ENCODE results near the gene SAPCD1. TPM values are rescaled to one million over a fixed set of nuclear protein-coding genes. Genes with fewer than 3 reads are reported as not detected.

The SAPCD1 gene
- total and polyA plus RNA-seq, 2 experiments from 2014 or later = 1.3 to 2.5 TPM

GRCh38 chr6:31732029-31732428 lies 30.4 kb upstream of the SAPCD1 start:
- Histone ChIP-seq H3K36me3 (ENCODE audit: low read depth) (peaks cover 36% of the 10 kb centered on the region), H2AFZ (no peak overlapping the region), H3F3A (ENCODE audit: insufficient read depth) (peaks cover 54% of the 10 kb centered on the region), H3K9ac (no peak overlapping the region), H3K9me3 (ENCODE audit: low read depth) (no peaks in the 10 kb centered on the region), H3K9me2 (ENCODE audit: insufficient read depth) (no peaks in the 10 kb centered on the region), H3K79me2 (ENCODE audit: insufficient read depth) (peaks cover 52% of the 10 kb centered on the region), H4K20me1 (ENCODE audit: insufficient read depth) (no peaks in the 10 kb centered on the region), H3K4me3 (no peak overlapping the region), H3K4me1 (ENCODE audit: insufficient read depth) (peaks cover 24% of the 10 kb centered on the region), H3K27me3 (replicated peaks; ENCODE audit: insufficient read depth) (no peaks in the 10 kb centered on the region), H3K4me2 (ENCODE audit: unreplicated experiment) (no peak overlapping the region), H3K27ac (no peak overlapping the region)
- DNase-seq = no peak
- in situ Hi-C loops (cut with MboI) = no loop called here
- no peak for TF ChIP-seq EZH2phosphoT487 (IDR thresholded peaks at IDR 0.05; ENCODE audit: insufficient read depth, low read depth)
- no peak for TF ChIP-seq EZH2 (IDR thresholded peaks at IDR 0.05; ENCODE audit: insufficient read depth, poor library complexity, severe bottlenecking)
- WGBS, 2 experiments (ENCODE audit: low coverage in 1 of 2, low lambda C conversion rate in 2 of 2, missing lambda C conversion rate in 2 of 2) = 79 to 88% methylated on average over 3 of the region's 3 CpGs

GRCh38 chr6:31733734-31734133 lies 28.7 kb upstream of the SAPCD1 start:
- no peak for DNase-seq
- Histone ChIP-seq H3F3A (ENCODE audit: insufficient read depth) (peaks cover 67% of the 10 kb centered on the region), H3K27ac (peak overlapping the region; percentile 87), H3K27me3 (replicated peaks; ENCODE audit: insufficient read depth) (no peaks in the 10 kb centered on the region), H3K36me3 (ENCODE audit: low read depth) (peaks cover 33% of the 10 kb centered on the region), H3K4me2 (ENCODE audit: unreplicated experiment) (peak overlapping the region; percentile 98), H3K79me2 (ENCODE audit: insufficient read depth) (peaks cover 58% of the 10 kb centered on the region), H4K20me1 (ENCODE audit: insufficient read depth) (no peaks in the 10 kb centered on the region), H3K9me3 (ENCODE audit: low read depth) (no peaks in the 10 kb centered on the region), H3K4me1 (ENCODE audit: insufficient read depth) (peaks cover 41% of the 10 kb centered on the region), H3K4me3 (peak overlapping the region; percentile 100), H2AFZ (no peak overlapping the region), H3K9me2 (ENCODE audit: insufficient read depth) (no peaks in the 10 kb centered on the region), H3K9ac (peak overlapping the region; percentile 95)
- no peak for TF ChIP-seq EZH2 (IDR thresholded peaks at IDR 0.05; ENCODE audit: insufficient read depth, poor library complexity, severe bottlenecking)
- WGBS, 2 experiments (ENCODE audit: low coverage in 1 of 2, low lambda C conversion rate in 2 of 2, missing lambda C conversion rate in 2 of 2) = 64% methylated on average over 4 of the region's 4 CpGs
- in situ Hi-C loops (cut with MboI) = no loop called here

- DNase-seq = no peak
- Histone ChIP-seq H3K27me3 (replicated peaks; ENCODE audit: insufficient read depth) (no peaks in the 10 kb centered on the region), H4K20me1 (ENCODE audit: insufficient read depth) (no peaks in the 10 kb centered on the region), H3K79me2 (ENCODE audit: insufficient read depth) (peaks cover 58% of the 10 kb centered on the region), H3K9me3 (ENCODE audit: low read depth) (no peaks in the 10 kb centered on the region), H3K9ac (peak overlapping the region; percentile 95), H3K9me2 (ENCODE audit: insufficient read depth) (no peaks in the 10 kb centered on the region), H2AFZ (0 out of 2 replicates have a peak overlapping the region, but pooled peaks have one; percentile 41), H3K36me3 (ENCODE audit: low read depth) (peaks cover 33% of the 10 kb centered on the region), H3F3A (ENCODE audit: insufficient read depth) (peaks cover 71% of the 10 kb centered on the region), H3K4me2 (ENCODE audit: unreplicated experiment) (peak overlapping the region; percentile 98), H3K4me1 (ENCODE audit: insufficient read depth) (peaks cover 44% of the 10 kb centered on the region), H3K4me3 (peak overlapping the region; percentile 100), H3K27ac (peak overlapping the region; percentile 87)
- no peak for TF ChIP-seq EZH2phosphoT487 (IDR thresholded peaks at IDR 0.05; ENCODE audit: insufficient read depth, low read depth)
- no peak for TF ChIP-seq EZH2 (IDR thresholded peaks at IDR 0.05; ENCODE audit: insufficient read depth, poor library complexity, severe bottlenecking)
- in situ Hi-C loops (cut with MboI) = no loop called here
- 0% methylated on average over 1 to 2 of the region's 2 CpGs for WGBS, 2 experiments (ENCODE audit: low coverage in 1 of 2, low lambda C conversion rate in 2 of 2, missing lambda C conversion rate in 2 of 2)
Measured at GRCh38 chr6:31734247-31734820, 28.1 kb upstream of the SAPCD1 start.

GRCh38 chr6:31734821-31735406 lies 27.5 kb upstream of the SAPCD1 start:
- H3K9ac ChIP-seq = peak overlapping the region; percentile 95
- peaks cover 58% of the 10 kb centered on the region for H3K79me2 ChIP-seq (ENCODE audit: insufficient read depth)
- H3K27ac ChIP-seq = peak overlapping the region; percentile 87
- H3F3A ChIP-seq (ENCODE audit: insufficient read depth) = peaks cover 72% of the 10 kb centered on the region
- peaks cover 33% of the 10 kb centered on the region for H3K36me3 ChIP-seq (ENCODE audit: low read depth)
- no peaks in the 10 kb centered on the region for H4K20me1 ChIP-seq (ENCODE audit: insufficient read depth)
- no peaks in the 10 kb centered on the region for H3K9me3 ChIP-seq (ENCODE audit: low read depth)
- peak overlapping the region; percentile 100 for H3K4me3 ChIP-seq
- peak; percentile 82 for DNase-seq
- no peak for TF ChIP-seq EZH2 (IDR thresholded peaks at IDR 0.05; ENCODE audit: insufficient read depth, poor library complexity, severe bottlenecking)
- TF ChIP-seq EZH2phosphoT487 (IDR thresholded peaks at IDR 0.05; ENCODE audit: insufficient read depth, low read depth) = no peak
- no peaks in the 10 kb centered on the region for H3K9me2 ChIP-seq (ENCODE audit: insufficient read depth)
- H3K4me2 ChIP-seq (ENCODE audit: unreplicated experiment) = peak overlapping the region; percentile 98
- no peaks in the 10 kb centered on the region for H3K27me3 ChIP-seq (replicated peaks; ENCODE audit: insufficient read depth)
- H3K4me1 ChIP-seq (ENCODE audit: insufficient read depth) = peaks cover 45% of the 10 kb centered on the region
- H2AFZ ChIP-seq = peak overlapping the region; percentile 41
- 1% methylated on average over 15 to 18 of the region's 18 CpGs for WGBS, 2 experiments (ENCODE audit: low coverage in 1 of 2, low lambda C conversion rate in 2 of 2, missing lambda C conversion rate in 2 of 2)
- in situ Hi-C loops (cut with MboI) = no loop called here
